WI38 (cell line): ENCODE results near the gene KIF1A.

Experiments
- H3K4me3 ChIP-seq: 2 replicates; pipeline ENCODE4 v1.5.1; 2011; ENCODE audit warnings: low read depth, mild to moderate bottlenecking, control low read depth, low read length
- TF ChIP-seq, protein P1 (sequence below): IDR thresholded peaks from 2 replicates; pipeline ENCODE4 v1.5.1; 2012; ENCODE audit warnings: low read depth, mild to moderate bottlenecking, control low read depth, low read length

KIF1A gene

GRCh38 chr2:240852671-240853314 lies 32.8 kb upstream of the KIF1A start:
- H3K4me3 ChIP-seq, result no peak overlapping the region
- TF ChIP-seq, protein P1, sequence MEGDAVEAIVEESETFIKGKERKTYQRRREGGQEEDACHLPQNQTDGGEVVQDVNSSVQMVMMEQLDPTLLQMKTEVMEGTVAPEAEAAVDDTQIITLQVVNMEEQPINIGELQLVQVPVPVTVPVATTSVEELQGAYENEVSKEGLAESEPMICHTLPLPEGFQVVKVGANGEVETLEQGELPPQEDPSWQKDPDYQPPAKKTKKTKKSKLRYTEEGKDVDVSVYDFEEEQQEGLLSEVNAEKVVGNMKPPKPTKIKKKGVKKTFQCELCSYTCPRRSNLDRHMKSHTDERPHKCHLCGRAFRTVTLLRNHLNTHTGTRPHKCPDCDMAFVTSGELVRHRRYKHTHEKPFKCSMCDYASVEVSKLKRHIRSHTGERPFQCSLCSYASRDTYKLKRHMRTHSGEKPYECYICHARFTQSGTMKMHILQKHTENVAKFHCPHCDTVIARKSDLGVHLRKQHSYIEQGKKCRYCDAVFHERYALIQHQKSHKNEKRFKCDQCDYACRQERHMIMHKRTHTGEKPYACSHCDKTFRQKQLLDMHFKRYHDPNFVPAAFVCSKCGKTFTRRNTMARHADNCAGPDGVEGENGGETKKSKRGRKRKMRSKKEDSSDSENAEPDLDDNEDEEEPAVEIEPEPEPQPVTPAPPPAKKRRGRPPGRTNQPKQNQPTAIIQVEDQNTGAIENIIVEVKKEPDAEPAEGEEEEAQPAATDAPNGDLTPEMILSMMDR, result no peak

DNA sequence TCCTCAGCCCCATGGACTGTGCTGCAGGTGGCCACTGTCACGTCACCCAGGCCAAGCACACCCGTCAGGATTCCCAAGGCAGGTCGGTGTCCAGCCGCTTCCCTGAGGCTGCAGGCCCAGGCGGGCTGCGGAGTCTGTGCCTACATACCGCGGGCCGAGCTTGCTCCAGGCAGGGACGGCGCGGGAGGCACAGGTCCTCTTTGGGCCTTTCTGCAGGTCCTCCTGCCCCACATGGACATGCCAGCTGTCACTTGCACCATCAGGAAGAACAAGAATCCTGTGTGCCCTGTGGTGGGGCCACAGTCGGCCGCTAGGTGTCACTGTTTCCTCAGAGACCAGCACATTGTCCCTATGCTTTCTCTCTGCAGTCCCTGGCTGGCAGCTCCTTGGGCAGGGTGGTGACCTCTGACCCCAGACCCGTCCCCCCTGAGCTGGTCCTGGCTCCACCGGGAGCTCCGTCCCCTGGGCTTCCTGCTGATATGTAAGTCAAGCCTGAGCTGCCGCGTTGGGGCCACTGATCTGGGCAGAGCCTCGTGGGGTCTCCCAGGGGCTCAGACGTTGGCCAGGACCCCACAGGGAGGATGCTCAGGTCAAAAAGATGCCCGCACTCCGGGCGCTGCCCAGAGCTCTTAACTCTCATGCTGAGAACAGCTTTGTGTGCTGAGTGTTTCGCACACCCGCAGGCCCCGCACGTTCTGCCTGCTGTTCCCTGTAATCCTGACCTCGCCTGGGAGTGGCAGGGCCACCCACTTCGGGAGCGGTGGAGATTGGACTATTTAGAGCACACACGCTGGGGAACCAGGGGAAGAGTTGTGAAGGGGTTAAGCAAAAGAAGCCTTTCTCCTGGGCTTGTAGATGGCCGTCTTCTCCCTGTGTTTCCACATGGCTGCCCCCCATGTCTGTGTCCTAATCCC lies 31.3 kb upstream of the KIF1A start:
- TF ChIP-seq, protein P1, result peak; percentile 95
- H3K4me3 ChIP-seq, result no peak overlapping the region

- no peak overlapping the region for H3K4me3 ChIP-seq
- TF ChIP-seq, protein P1, result no peak
Observed at GRCh38 chr2:240850756-240851077, 30.7 kb upstream of the KIF1A start.

DNA sequence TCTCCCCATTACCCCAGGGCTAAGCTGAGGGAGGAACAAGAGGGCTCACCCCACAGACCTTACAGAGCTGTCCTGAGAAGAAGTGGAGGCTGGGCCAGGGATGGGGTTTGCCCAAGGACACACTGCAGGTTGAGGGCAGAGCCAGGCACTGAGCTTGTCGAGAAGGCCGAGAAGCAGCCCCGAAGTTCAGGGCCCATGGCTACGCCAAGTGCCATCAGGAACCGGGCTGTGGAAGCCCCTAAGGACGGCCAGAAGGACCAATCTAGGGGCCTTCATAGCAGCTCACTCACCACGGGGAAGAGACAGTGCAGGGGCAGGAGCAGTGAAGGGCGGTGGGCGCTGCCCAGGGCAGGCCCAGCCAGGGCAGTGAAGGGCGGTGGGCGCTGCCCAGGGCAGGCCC lies 30.0 kb upstream of the KIF1A start:
- TF ChIP-seq, protein P1, result no peak
- H3K4me3 ChIP-seq, result no peak overlapping the region

GRCh38 chr2:240848900-240849680 lies 29.1 kb upstream of the KIF1A start:
- TF ChIP-seq, protein P1, result no peak
- no peak overlapping the region for H3K4me3 ChIP-seq

DNA sequence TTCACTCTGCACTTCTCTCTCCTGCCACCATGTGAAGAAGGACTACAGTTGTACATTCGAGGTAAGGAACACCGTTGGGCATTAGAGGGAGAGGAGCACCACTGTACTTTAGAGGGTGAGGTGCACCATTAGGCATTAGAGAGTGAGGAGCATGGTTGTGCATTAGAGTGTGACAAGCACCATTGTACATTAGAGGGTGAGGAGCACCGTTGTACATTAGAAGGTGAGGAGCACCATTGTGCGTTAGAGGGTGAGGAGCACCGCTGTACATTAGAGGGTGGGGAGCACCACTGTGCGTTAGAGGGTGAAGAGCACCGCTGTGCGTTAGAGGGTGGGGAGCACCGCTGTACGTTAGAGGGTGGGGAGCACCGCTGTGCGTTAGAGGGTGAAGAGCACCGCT lies 27.8 kb upstream of the KIF1A start:
- no peak overlapping the region for H3K4me3 ChIP-seq
- TF ChIP-seq, protein P1, result no peak
